ENCODE results near the gene CCDC92B.

DNA sequence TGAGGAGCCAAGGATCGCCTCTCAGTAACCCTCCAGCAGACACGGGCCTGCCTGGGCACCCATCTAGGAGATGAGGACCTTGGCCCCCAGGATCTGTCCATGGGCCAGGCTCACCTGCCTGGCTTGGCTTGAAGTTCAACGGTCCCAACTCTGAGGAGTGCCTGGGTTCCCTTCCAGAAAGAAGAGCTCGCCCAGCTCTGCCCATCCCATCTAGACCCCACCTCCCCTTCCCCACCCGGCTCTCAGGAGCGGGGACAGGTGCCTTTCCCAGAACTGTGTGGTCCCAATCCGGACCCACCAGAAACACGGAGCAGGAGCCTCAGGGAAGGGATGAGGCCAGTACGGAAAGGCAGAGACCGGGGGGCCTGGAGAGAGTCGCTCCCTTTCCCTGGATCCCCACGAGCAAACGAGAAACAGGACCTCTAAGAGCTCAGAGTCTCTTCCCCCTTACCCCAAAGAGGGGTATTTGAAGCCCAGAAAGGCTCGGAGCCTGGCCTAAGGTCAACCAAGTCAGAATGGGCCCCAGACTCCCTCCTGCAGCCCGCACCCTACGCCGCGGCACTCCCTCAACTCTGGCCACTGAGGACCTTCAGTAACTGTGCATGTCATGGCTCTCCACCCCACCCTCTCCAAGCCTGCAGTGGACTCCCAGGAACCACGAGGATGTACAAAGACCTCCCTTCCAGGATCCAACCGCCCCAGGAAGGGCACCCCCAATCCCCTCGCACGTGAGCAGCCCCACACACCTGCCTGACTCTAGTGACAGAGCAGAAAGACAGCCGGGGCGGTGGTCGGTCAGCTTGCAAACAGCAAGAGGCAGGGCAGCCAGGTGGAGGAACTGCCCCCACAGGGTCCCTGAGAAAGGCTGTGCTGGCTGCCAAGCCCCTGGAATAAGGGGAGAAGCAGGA is 43.3 kb downstream of the CCDC92B start:
- TF ChIP-seq, protein P1, sequence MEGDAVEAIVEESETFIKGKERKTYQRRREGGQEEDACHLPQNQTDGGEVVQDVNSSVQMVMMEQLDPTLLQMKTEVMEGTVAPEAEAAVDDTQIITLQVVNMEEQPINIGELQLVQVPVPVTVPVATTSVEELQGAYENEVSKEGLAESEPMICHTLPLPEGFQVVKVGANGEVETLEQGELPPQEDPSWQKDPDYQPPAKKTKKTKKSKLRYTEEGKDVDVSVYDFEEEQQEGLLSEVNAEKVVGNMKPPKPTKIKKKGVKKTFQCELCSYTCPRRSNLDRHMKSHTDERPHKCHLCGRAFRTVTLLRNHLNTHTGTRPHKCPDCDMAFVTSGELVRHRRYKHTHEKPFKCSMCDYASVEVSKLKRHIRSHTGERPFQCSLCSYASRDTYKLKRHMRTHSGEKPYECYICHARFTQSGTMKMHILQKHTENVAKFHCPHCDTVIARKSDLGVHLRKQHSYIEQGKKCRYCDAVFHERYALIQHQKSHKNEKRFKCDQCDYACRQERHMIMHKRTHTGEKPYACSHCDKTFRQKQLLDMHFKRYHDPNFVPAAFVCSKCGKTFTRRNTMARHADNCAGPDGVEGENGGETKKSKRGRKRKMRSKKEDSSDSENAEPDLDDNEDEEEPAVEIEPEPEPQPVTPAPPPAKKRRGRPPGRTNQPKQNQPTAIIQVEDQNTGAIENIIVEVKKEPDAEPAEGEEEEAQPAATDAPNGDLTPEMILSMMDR (IDR thresholded peaks at IDR 0.05; ENCODE audit: poor library complexity, severe bottlenecking), result no peak
- TF ChIP-seq POLR2AphosphoS5 (IDR thresholded peaks at IDR 0.05) (no peak), TAF1 (IDR thresholded peaks at IDR 0.05; ENCODE audit: low read depth) (no peak), RAD21 (conservative IDR thresholded peaks at IDR 0.05) (no peak)
